Stimulated activated CD8-positive, alpha-beta memory T cell treated with anti-CD3 and anti-CD28 coated beads, Interleukin-15, amount 100 ng/mL, for 1 hour (primary cell): ENCODE measurements around the gene VRK3.
A peak's percentile ranks its signal among the peaks of the same experiment; 100 is the strongest.
"Not testable (repeated sequence)": the region's sequence is repeated elsewhere in the genome, so short reads cannot be mapped to it uniquely, and the experiment has no call there.

Source experiments
- DNase-seq: peaks from one replicate; pipeline ENCODE4 v3.0.0-alpha.2; 2020; ENCODE audit warnings: low read depth

The VRK3 gene

GRCh38 chr19:49988007-49988406, 37.2 kb downstream of the VRK3 start:
- DNase-seq: no peak

- DNase-seq: peak; percentile 40
Measured at GRCh38 chr19:49987159-49987698, 37.9 kb downstream of the VRK3 start.

- DNase-seq: no peak
Measured at GRCh38 chr19:49986354-49986753, 38.8 kb downstream of the VRK3 start.

DNA sequence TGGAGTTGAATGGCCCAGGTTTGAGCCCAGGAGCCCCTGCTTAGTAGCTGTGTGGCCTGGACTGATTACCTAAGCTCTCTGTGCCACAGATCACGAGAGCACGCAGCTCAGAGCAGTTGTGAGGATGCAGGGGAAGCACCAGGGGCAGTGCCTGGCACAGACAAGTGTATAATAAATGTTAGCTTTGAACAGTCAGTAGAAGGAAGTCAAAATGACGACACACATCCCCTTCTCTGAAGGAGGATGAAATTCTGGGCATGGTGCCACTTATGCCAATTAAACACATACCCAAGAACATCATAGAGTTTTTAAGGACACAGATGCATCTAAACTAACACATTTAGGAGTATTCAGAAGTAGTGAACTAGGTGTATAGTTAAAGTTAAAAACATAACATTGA, 39.3 kb downstream of the VRK3 start:
- no peak for DNase-seq

GRCh38 chr19:49984491-49984890, 40.7 kb downstream of the VRK3 start:
- no peak for DNase-seq

- DNase-seq: peak; percentile 70
Measured at GRCh38 chr19:49983645-49984229, 41.4 kb downstream of the VRK3 start.

- no peak for DNase-seq
Measured at GRCh38 chr19:49981603-49982593, 43.3 kb downstream of the VRK3 start.

DNA sequence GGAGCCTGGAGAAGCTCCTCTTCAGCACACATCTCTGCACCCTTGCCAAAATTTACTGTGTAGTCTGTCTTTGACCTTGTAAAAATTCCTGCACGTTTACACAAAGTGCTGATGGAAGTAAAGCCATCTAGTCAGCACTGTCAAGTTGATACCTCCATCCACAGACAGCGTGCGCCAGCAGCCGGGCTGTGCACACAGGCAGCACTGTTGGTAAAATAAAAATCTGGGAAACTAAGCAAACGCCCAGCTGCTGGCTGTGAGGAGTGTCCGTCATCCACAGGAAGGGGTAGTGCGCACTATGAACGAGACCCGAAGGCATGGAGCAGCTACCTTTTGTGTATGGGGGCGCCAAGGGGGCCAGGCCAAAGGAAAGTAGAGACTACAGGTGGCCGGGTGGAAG, 46.8 kb downstream of the VRK3 start:
- no peak for DNase-seq

GRCh38 chr19:49977881-49978280, 47.3 kb downstream of the VRK3 start:
- DNase-seq: no peak

GRCh38 chr19:49977076-49977475, 48.1 kb downstream of the VRK3 start:
- DNase-seq: no peak

- no peak for DNase-seq
Measured at GRCh38 chr19:49976496-49976895, 48.7 kb downstream of the VRK3 start.

GRCh38 chr19:49975051-49975450, 50.1 kb downstream of the VRK3 start:
- no peak for DNase-seq

- no peak for DNase-seq
Measured at GRCh38 chr19:49973987-49974386, 51.2 kb downstream of the VRK3 start.

DNA sequence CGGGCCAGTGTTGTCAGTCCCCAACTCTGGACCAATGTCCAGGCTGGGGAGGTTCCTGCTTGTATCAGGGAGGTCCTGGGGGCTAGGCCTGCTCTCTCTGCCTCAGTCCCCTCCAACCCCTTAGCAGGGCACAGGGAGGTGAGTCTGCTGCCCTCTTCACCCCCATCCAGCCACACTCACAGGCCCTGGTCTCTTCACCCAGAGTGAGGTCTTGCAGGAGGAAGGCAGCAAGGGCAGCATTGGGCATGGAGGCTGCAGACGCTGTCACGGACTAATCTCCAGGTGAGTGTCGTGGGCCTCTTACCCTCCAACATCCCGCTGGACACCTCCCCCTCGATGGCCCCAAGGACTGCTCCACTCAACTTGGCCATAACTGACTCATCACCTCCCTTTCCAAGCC, 52.3 kb downstream of the VRK3 start:
- DNase-seq: no peak

DNA sequence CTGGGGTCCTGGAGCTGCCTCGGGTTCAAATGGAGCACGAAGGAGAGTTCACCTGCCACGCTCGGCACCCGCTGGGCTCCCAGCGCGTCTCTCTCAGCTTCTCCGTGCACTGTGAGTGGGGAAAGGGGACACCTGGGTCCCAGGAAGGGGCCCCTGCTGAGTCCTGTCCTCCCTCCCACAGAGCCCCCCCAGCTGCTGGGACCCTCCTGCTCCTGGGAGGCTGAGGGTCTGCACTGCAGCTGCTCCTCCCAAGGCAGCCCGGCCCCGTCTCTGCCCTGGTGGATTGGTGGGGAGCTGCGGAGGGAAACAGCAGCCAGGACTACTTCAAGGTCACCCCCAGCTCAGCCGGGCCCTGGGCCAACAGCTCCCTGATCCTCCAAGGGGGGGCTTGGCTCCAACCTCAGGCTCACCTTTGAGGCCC, 53.2 kb downstream of the VRK3 start:
- no peak for DNase-seq

DNA sequence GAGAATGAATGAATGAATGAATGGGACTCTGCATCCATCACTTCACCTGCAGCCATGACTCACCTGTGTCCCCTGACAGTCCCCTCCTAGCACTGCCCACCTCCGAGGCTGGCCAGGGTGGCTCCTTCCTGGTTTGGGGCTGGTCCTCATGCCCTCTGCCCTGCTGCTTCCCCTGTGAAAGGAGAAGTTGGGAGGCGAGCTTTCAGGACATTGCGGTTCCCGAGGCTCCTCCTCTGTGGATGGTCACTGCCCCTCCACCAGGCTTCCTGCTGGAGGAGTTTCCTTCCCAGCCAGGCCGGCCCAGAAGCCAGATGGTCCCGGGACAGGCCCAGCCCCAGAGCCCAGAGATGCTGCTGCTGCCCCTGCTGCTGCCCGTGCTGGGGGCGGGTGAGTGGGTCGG, 55.8 kb downstream of the VRK3 start:
- DNase-seq: not testable (repeated sequence)

- DNase-seq: no peak
Measured at GRCh38 chr19:49968279-49968922, 56.8 kb downstream of the VRK3 start.

- not testable (repeated sequence) for DNase-seq
Measured at GRCh38 chr19:49960980-49961379, 64.2 kb downstream of the VRK3 start, which contains the start of gene SIGLEC11. Gene SIGLEC11, minus strand, starts transcription at chr19:49961172. Its CDS starts 91 bp downstream, at chr19:49961081.

DNA sequence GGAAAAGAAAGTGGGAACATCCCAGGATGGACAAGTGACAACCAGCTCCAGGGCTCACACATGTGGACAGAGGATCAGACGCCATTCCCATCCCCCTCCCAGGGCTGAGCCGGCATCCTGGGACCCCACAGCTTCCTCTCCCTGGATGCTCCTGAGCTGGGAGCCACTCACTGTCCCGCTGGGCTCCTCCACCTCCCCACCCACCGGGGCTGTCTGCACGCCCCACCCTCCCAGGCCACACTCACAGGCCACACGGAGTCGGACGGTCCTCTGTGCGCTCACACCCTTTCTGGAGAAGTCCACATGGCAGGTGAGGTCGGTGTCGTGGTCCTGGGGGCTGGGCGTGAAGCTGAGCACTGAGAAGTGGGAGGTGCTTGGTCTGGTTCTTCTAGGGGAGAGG, 65.3 kb downstream of the VRK3 start:
- not testable (repeated sequence) for DNase-seq

DNA sequence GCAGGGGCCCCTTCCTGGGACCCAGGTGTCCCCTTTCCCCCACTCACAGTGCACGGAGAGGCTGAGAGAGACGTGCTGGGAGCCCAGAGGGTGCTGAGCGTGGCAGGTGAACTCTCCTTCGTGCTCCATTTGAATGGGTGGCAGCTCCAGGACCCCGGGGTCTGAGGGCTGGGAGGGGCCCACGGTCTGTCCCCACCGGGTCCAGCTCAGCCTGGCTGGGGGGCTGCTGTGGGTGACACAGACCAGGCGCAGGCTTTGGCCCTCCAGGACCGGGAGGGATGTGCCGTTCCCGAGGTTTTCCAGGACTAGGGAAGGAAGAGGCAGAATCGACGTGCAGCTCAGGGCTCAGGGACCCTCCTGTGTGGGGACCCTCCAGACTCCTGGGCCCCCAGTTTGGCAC, 66.6 kb downstream of the VRK3 start:
- not testable (repeated sequence) for DNase-seq

- not testable (repeated sequence) for DNase-seq
Measured at GRCh38 chr19:49958144-49958543, 67.0 kb downstream of the VRK3 start.

DNA sequence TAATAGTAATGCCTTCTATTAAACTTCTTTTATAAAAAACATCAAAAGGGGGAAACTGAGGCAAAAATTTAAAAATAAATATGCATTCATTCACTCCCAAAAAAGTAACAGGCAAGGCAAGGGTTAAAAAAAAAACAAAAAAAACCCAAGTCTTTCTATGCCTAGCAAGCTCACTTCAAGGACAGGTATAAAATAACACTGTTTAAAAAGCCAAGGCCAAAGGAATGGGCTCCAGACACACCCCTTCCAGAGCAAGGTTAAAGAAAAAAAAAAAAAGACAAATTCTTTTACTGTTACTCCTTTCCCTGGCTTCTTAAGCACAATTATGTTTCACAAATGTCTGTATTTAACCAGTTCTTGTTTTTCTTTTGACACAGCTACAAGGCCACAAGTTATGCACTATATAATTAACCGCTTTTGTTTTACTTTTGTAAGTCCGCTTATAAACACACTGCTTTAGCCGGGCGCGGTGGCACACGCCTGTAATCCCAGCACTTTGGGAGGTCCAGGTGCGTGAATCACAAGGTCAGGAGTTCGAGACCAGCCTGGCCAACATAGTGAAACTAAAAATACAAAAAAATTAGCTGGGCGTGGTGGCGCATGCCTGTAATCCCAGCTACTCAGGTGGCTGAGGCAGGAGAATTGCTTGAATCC, 67.8 kb downstream of the VRK3 start:
- DNase-seq: no peak
